NT2/D1 (cell line): ENCODE measurements around the gene SLC66A1.

Experiments
- DNase-seq: peaks from one replicate; pipeline ENCODE4 v3.0.0-alpha.2; 2011; ENCODE audit warnings: low read depth, low spot score
- H3K27me3 ChIP-seq: 2 replicates; pipeline ENCODE4 v1.6.0; 2011; ENCODE audit warnings: mild to moderate bottlenecking; ENCODE audit not compliant: insufficient read length, insufficient read depth
- H3K36me3 ChIP-seq: 2 replicates; pipeline ENCODE4 v1.6.1; 2011; ENCODE audit warnings: mild to moderate bottlenecking, low read length, mixed read lengths; ENCODE audit not compliant: insufficient read depth, insufficient read length
- H3K4me1 ChIP-seq: 2 replicates; pipeline ENCODE4 v1.5.1; 2011; ENCODE audit not compliant: insufficient read depth, insufficient read length
- H3K4me3 ChIP-seq: 2 replicates; pipeline ENCODE4 v1.5.1; 2011; ENCODE audit warnings: low read depth; ENCODE audit not compliant: insufficient read length
- H3K9ac ChIP-seq: 2 replicates; pipeline ENCODE4 v1.6.0; 2011; ENCODE audit warnings: low read depth; ENCODE audit not compliant: insufficient read length
- H3K9me3 ChIP-seq: 2 replicates; pipeline ENCODE4 v1.5.1; 2011; ENCODE audit warnings: mild to moderate bottlenecking, low read length; ENCODE audit not compliant: insufficient read depth
- SUZ12 ChIP-seq: IDR thresholded peaks from 2 replicates; pipeline ENCODE4 v1.6.1; 2011; ENCODE audit not compliant: insufficient read length, insufficient read depth; ENCODE audit errors: extremely low read depth
- YY1 ChIP-seq: IDR thresholded peaks from 2 replicates; pipeline ENCODE4 v1.6.1; 2011; ENCODE audit not compliant: insufficient read length, insufficient read depth
- ZNF274 ChIP-seq: IDR thresholded peaks from 2 replicates; pipeline ENCODE4 v1.6.1; 2011; ENCODE audit warnings: mild to moderate bottlenecking, low read depth, low read length

SLC66A1 gene

DNA sequence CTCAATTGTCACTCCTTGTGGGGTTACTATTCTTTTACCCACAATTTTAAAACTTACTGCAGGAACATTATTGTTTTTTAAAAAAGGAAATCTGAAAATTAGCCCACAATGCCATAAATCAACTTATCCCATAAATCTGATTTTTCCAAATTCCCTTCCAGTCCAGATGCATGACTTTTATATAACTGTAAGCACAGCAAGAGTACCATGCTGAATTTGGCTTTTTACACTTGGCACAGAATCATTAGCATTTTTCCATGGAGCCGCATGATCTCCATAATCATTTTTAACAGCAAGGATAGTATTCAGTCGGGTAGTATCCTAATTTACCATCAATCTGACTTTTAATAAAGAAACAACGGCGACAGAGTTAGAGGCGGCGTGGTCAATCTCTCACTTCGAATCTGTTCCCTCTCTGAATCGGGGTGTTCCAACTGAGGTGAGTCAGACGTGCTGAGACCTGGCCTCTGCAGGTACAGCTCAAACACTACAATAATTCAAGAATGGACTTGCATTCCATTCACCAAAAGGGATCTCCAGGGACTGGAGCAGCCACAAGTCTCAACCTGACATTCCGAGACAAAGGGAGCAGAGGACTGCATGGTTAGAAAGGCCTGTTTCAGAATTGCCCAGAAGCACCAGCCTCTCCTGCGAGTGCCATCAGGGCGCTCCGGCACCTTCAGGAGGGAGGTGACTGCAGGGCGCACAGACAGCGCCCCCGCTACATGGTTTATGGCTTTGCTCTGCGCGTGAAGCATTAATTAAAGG lies 48.9 kb downstream of the SLC66A1 start:
- peaks cover 40% of the 10 kb centered on the region for H3K36me3 ChIP-seq
- TF ChIP-seq YY1 (no peak), ZNF274 (no peak), SUZ12 (no peak)
- no peak overlapping the region for H3K9ac ChIP-seq
- DNase-seq: no peak
- no peaks in the 10 kb centered on the region for H3K4me1 ChIP-seq
- no peaks in the 10 kb centered on the region for H3K27me3 ChIP-seq
- no peak overlapping the region for H3K4me3 ChIP-seq
- no peaks in the 10 kb centered on the region for H3K9me3 ChIP-seq

DNA sequence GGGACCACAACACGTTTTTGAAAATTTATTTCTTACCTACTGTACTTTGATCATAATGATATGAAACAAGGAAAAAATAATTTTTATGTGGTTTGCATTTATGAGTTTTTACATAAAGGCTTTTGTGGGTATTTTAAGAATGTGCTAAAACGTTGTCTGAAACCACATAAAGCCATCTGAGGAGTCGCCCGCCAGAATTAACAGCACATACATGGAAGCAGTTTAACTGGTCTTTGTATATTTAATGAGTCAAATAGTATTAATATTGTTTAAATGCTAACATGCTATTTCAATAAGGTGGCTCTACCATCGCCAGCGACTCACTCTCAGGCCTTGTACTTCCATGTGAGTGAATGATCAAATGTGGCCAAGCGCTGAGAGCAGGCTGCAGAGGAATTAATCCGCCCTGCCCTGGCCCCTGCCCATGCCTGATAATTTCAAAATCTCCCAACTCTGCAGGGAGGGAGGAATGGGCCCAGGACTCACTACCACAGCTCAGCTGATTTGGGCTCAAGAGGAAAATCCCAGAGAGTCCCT lies 49.6 kb downstream of the SLC66A1 start:
- Histone ChIP-seq H3K4me3 (no peak overlapping the region), H3K9me3 (no peaks in the 10 kb centered on the region), H3K9ac (no peak overlapping the region), H3K4me1 (no peaks in the 10 kb centered on the region), H3K36me3 (peaks cover 34% of the 10 kb centered on the region), H3K27me3 (no peaks in the 10 kb centered on the region)
- DNase-seq: no peak
- TF ChIP-seq YY1: no peak
- no peak for TF ChIP-seq SUZ12

DNA sequence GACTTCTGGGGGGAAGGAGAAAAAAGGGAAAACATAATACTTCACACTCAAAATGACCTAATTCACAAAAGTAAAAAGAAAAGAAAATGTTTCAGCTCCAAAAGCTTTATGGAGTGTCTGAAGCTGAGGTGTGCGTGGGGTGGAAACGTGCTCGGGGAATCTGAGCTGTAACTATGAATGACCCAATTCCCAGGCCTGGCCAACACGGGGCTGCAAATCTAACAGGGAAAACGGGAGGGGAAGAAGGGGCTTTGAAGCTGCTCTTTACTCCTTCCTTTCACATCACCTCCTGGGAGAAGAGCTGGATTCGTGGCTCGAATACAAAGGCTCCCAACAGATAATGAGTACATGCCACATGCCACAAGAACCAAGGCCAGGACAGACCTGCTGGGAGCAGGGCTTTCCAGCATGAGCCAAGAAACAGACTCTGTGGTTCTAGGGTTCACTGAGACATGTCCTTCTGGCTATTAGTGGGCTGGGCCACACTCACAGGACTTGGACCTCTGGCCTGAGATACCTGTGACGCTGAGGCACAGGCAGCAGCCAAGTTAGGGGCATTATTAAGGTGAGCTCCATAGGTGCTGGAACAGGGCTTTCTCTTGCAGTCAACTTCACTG lies 51.5 kb downstream of the SLC66A1 start:
- no peaks in the 10 kb centered on the region for H3K27me3 ChIP-seq
- no peaks in the 10 kb centered on the region for H3K9me3 ChIP-seq
- H3K36me3 ChIP-seq: peaks cover 36% of the 10 kb centered on the region
- no peak for DNase-seq
- no peak overlapping the region for H3K4me3 ChIP-seq
- H3K4me1 ChIP-seq: no peaks in the 10 kb centered on the region
- TF ChIP-seq YY1 (no peak), SUZ12 (no peak), ZNF274 (no peak)
- H3K9ac ChIP-seq: no peak overlapping the region

DNA sequence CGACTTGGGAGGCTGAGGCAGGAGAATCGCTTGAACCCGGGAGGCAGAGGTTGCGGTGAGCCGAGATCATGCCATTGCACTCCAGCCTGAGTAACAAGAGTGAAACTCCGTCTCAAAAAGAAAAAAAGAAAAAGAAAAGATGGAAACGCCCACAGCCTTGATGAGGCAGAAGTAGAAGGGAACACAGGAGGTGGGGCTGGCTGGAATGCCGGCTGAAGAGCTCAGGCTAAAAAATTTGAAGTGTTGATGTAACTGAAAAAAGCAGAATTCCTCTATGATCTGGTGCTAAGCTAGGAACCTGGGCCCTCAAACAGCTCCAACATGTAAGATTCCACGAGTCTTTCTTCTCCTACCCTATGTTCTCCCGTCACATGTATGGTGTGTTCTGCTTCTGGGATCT lies 53.6 kb downstream of the SLC66A1 start:
- TF ChIP-seq ZNF274: no peak
- no peak for TF ChIP-seq YY1
- no peak for TF ChIP-seq SUZ12
- peaks cover 28% of the 10 kb centered on the region for H3K36me3 ChIP-seq
- no peak overlapping the region for H3K4me3 ChIP-seq
- H3K27me3 ChIP-seq: no peaks in the 10 kb centered on the region
- no peak overlapping the region for H3K9ac ChIP-seq
- no peaks in the 10 kb centered on the region for H3K9me3 ChIP-seq
- DNase-seq: no peak
- no peaks in the 10 kb centered on the region for H3K4me1 ChIP-seq

DNA sequence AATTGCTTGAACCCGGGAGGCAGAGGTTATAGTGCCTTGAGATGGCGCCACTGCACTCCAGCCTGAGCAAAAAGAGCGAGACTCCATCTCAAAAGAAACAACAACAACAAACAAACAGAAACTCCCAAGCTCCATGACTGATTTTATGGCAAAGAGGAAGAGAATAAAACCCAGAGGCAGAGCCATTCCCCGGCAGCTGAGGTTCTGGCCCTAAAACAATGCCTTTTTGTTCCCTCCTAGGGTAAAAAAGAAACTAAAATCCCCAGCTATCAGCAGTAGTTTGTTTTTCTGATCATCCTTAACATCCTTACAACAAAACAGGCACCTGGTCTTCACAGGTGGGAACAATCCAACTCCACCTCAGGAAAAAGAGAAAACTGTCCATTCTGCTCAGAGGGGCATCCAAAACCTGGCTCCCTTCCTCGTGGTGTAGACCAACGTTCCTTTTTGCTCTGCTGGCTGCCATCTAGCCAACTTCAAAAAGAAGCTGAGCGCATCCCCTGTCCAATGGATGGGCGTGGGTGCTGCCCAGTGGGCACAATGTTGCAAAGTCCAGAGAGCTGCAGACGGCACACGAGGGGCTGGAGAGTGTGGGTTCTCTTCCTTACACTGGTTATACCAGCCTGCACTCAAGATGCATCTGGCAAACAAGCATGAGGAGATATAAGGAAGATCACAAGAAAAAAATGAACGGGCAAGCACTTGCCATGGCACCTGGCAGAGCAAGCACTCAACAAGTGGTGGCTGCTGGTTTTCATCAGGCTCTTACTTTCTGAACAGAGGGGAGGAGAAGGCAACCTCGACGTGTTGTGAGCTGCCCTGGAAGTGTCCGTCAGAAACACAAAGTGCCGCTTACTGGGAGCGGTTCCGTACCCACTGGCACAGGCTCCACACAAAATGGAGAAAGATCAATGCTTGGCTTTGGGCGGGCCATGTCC lies 54.7 kb downstream of the SLC66A1 start:
- DNase-seq: no peak
- Histone ChIP-seq H3K36me3 (peaks cover 39% of the 10 kb centered on the region), H3K27me3 (no peaks in the 10 kb centered on the region), H3K4me1 (no peaks in the 10 kb centered on the region), H3K4me3 (no peak overlapping the region), H3K9ac (no peak overlapping the region), H3K9me3 (no peaks in the 10 kb centered on the region)
- TF ChIP-seq ZNF274 (no peak), SUZ12 (no peak), YY1 (no peak)

DNA sequence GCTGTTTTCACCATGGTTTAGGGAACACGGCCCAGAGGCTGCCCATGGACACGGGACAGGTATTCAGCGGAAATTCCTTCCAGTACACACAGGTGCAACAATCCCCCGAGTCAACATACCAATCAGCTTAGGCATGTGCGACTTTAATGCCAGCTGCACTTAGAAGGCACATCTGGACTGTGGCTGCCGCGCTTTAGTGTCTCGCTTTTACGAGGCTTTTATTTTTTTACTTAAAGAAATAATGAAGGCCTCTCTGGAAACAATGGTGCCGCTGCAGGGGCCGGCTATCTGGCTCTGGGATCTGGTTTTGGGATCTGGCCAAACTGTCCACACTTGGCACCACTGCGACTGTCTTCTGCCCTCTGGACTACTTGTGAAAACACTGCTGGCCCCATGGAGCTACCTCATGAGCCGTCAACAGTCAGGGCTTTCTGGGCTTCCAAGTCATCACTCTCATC lies 55.5 kb downstream of the SLC66A1 start:
- DNase-seq: no peak
- Histone ChIP-seq H3K4me1 (no peaks in the 10 kb centered on the region), H3K9me3 (no peaks in the 10 kb centered on the region), H3K36me3 (peaks cover 46% of the 10 kb centered on the region), H3K27me3 (no peaks in the 10 kb centered on the region), H3K9ac (no peak overlapping the region), H3K4me3 (no peak overlapping the region)
- TF ChIP-seq ZNF274 (no peak), YY1 (no peak), SUZ12 (no peak)

DNA sequence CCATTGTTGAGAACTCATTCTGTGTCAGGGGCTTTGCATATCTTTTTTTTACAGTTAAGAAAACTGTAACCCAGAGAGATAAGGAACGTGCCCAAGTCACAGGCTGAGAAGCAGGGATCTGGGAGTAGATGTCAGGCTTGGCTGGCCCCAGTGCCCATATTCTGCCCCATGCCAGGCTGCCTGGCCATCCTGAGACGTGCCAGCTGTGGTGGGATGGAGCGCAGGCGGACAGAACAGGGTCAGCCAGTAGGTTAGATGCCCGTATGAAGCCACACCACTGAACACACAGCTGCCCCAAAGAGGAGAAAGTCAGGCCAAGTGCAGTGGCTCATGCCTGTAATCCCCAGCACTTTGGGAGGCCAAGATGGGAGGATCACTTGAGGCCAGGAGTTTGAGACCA lies 55.9 kb downstream of the SLC66A1 start:
- TF ChIP-seq SUZ12 (no peak), ZNF274 (no peak), YY1 (no peak)
- no peak overlapping the region for H3K4me3 ChIP-seq
- no peaks in the 10 kb centered on the region for H3K4me1 ChIP-seq
- H3K36me3 ChIP-seq: peaks cover 50% of the 10 kb centered on the region
- H3K9me3 ChIP-seq: no peaks in the 10 kb centered on the region
- no peak overlapping the region for H3K9ac ChIP-seq
- DNase-seq: no peak
- H3K27me3 ChIP-seq: no peaks in the 10 kb centered on the region
